ENCODE results near the gene FCSK. TPM values are rescaled to one million over a fixed set of nuclear protein-coding genes. Genes with fewer than 3 reads are reported as not detected.
A peak's percentile ranks its signal among the peaks of the same experiment; 100 is the strongest.

FCSK gene
- total and polyA plus RNA-seq, 10 of the 15 experiments (the other 5 are each of a cell fraction or from before 2014, with no cell fraction given), result 0.60 to 17.6 (median 7.4) TPM

DNA sequence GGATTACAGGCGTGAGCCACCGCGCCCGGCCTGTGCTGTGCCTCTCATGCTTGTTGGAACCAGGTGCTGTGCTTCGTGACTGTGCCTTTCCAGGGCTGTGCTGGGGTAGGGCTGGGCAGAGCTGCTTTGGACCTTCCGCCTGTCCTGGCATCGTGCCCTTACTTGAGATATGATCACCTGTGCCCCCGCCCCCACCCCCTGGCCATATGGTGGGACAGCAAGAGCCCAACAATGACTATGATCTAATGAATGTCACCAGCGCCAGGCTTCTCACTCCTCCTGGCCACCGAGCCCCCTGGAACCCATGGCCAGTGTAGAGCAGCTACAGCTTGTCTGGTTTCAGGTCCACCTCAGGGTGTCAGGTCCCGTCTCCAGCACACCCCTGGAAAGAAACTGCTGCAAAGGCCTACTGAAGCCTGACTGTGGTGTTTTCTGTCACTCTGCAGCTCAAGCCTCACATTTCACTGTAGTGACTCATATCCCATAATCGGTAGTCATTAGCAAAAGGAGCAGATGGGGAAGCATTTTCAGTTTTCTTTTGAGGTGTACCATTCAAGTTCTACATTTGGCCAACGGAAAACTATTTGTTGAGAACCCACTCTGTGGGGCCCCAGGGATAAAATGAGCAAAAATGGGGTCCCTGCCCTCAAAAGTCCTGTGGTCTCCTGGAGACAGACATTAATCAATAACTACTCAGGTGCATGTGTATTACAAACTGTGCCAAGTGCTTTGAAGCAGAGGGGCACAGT lies 22.1 kb downstream of the FCSK start (continued):
- TF ChIP-seq JUND (IDR thresholded peaks at IDR 0.05; ENCODE audit: low read depth, low read length), result peak; percentile 79
- no peak for TF ChIP-seq EGR1 (IDR thresholded peaks at IDR 0.05; ENCODE audit: borderline replicate concordance in 1 of 2, low read depth in 2 of 2, low read length in 2 of 2)
- no peak for TF ChIP-seq LARP7 (IDR thresholded peaks at IDR 0.05)
- TF ChIP-seq HSF1 (IDR thresholded peaks at IDR 0.05; ENCODE audit: low read depth, low read length), result no peak

DNA sequence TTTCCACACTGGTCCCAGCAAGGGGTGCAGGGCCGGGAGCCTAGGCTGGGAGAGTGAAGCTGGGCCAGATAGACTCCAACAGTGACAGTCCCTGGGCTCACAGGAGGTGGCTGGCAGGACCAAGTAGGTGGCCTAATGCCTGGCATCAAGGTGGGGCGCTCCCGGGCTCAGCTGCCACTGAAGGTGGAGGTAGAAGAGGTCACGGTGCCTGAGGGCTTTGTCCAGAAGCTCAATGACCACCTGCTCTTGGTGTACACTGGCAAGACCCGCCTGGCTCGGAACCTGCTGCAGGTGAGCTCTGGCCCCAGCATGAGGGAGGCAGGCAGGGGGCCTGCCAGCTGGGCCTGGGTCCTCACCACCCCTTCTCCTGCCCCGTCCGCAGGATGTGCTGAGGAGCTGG lies 23.8 kb downstream of the FCSK start:
- no peak for DNase-seq (ENCODE audit: low read depth, low spot score)
- Histone ChIP-seq H3K27ac (ENCODE audit: control insufficient read depth, insufficient read depth) (peak overlapping the region; percentile 84), H3K4me1 (ENCODE audit: control insufficient read depth, insufficient read depth, low read length) (peaks cover 27% of the 10 kb centered on the region), H3K9ac (ENCODE audit: control insufficient read depth, insufficient read depth, low read length) (no peak overlapping the region), H3K27me3 (replicated peaks in 1 of 2; ENCODE audit: control insufficient read depth in 2 of 2, insufficient read depth in 2 of 2, low read length in 1 of 2) (no peaks in the 10 kb centered on the region), H3K9me3 (replicated peaks; ENCODE audit: control insufficient read depth, insufficient read depth, low read length) (no peaks in the 10 kb centered on the region), H4K20me1 (ENCODE audit: control insufficient read depth, insufficient read depth) (no peaks in the 10 kb centered on the region), H3K79me2 (ENCODE audit: control insufficient read depth, insufficient read depth, low read length) (no peaks in the 10 kb centered on the region), H3K4me3 (no peak overlapping the region), H3K4me2 (ENCODE audit: control insufficient read depth, insufficient read depth) (no peak overlapping the region), H2AFZ (ENCODE audit: control insufficient read depth, low read depth, low read length) (no peak overlapping the region), H3K36me3 (ENCODE audit: control insufficient read depth in 2 of 2, insufficient read depth in 2 of 2, low read length in 1 of 2) (peaks cover 13 to 24% of the 10 kb centered on the region in 2 experiments)
- WGBS (ENCODE audit: insufficient coverage, insufficient replicate concordance, low lambda C conversion rate, missing lambda C conversion rate), result 100% methylated on average over 8 of the region's 8 CpGs
- ChIA-PET CTCF (interaction anchor here (0.7 to 1.4 kb wide), 5 partner anchors 45 to 84 kb away, joined by 3 to 4 read pairs (median 3); no protein-coding TSS in a partner anchor), POLR2A (interaction anchor here (1.2 to 2.6 kb wide), 4 partner anchors 41 to 327 kb away, joined by 3 to 16 read pairs (median 10); partner anchors contain the start of gene ST3GAL2), SMC1A (ENCODE audit: uncharacterized antibody, unreplicated experiment) (interaction anchor here (0.7 to 3.3 kb wide), 10 partner anchors 8 to 98 kb away, joined by 3 to 11 read pairs (median 4); partner anchors contain the start of genes COG4 and ST3GAL2), RAD21 (ENCODE audit: unreplicated experiment) (interaction anchor here (1.0 to 3.2 kb wide), 6 partner anchors 17 to 113 kb away, joined by 3 to 19 read pairs (median 4); no protein-coding TSS in a partner anchor)
- BruUV-seq (replicated peaks), result no TSS peak
- FAIRE-seq, result no peak
- ATAC-seq, result no peak
- TF ChIP-seq SUPT20H (IDR thresholded peaks at IDR 0.05; ENCODE audit: borderline replicate concordance, control insufficient read depth, low read depth, low read length), result no peak
- no peak for TF ChIP-seq KAT2A (conservative IDR thresholded peaks at IDR 0.05; ENCODE audit: control insufficient read depth, low read depth, low read length)
- TF ChIP-seq ZZZ3 (IDR thresholded peaks at IDR 0.05; ENCODE audit: control insufficient read depth, insufficient read length, low read depth), result no peak
- TF ChIP-seq NBN (IDR thresholded peaks at IDR 0.05), result no peak
- TF ChIP-seq IKZF2 (IDR thresholded peaks at IDR 0.05), result no peak
- TF ChIP-seq, protein P1, sequence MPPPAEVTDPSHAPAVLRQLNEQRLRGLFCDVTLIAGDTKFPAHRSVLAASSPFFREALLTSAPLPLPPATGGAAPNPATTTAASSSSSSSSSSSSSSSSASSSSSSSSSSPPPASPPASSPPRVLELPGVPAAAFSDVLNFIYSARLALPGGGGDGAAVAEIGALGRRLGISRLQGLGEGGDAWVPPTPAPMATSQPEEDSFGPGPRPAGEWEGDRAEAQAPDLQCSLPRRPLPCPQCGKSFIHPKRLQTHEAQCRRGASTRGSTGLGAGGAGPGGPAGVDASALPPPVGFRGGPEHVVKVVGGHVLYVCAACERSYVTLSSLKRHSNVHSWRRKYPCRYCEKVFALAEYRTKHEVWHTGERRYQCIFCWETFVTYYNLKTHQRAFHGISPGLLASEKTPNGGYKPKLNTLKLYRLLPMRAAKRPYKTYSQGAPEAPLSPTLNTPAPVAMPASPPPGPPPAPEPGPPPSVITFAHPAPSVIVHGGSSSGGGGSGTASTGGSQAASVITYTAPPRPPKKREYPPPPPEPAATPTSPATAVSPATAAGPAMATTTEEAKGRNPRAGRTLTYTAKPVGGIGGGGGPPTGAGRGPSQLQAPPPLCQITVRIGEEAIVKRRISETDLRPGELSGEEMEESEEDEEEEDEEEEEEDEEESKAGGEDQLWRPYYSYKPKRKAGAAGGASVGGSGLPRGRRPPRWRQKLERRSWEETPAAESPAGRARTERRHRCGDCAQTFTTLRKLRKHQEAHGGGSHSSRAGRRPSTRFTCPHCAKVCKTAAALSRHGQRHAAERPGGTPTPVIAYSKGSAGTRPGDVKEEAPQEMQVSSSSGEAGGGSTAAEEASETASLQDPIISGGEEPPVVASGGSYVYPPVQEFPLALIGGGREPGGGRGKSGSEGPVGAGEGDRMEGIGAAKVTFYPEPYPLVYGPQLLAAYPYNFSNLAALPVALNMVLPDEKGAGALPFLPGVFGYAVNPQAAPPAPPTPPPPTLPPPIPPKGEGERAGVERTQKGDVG (CRISPR knock-in tag; IDR thresholded peaks at IDR 0.05), result no peak
- no peak for TF ChIP-seq CEBPB (IDR thresholded peaks at IDR 0.05; ENCODE audit: borderline replicate concordance in 1 of 2, low read depth in 2 of 2, low read length in 2 of 2)
- no peak for TF ChIP-seq EP300 (IDR thresholded peaks at IDR 0.05; ENCODE audit: borderline replicate concordance in 1 of 2, control insufficient read depth in 1 of 2, low read depth in 2 of 2, low read length in 2 of 2)
- no peak for TF ChIP-seq CREB1 (IDR thresholded peaks at IDR 0.05; ENCODE audit: low read depth)
- no peak for TF ChIP-seq RAD51 (IDR thresholded peaks at IDR 0.05)
- TF ChIP-seq SP1 (IDR thresholded peaks at IDR 0.05; ENCODE audit: low read depth, low read length), result no peak
- TF ChIP-seq FOXM1 (IDR thresholded peaks at IDR 0.05; ENCODE audit: low read depth, low read length), result no peak
- TF ChIP-seq RBBP5 (conservative IDR thresholded peaks at IDR 0.05), result no peak
- in situ Hi-C loops (cut with MboI), result no loop called here
- intact Hi-C loops (cut with micrococcal nuclease; ENCODE audit: unreplicated experiment), result no loop called here
